ENCODE data around the gene QSOX2.
A peak's percentile ranks its signal among the peaks of the same experiment; 100 is the strongest.
"Not testable (repeated sequence)": the region's sequence is repeated elsewhere in the genome, so short reads cannot be mapped to it uniquely, and the experiment has no call there.

Gene QSOX2

DNA sequence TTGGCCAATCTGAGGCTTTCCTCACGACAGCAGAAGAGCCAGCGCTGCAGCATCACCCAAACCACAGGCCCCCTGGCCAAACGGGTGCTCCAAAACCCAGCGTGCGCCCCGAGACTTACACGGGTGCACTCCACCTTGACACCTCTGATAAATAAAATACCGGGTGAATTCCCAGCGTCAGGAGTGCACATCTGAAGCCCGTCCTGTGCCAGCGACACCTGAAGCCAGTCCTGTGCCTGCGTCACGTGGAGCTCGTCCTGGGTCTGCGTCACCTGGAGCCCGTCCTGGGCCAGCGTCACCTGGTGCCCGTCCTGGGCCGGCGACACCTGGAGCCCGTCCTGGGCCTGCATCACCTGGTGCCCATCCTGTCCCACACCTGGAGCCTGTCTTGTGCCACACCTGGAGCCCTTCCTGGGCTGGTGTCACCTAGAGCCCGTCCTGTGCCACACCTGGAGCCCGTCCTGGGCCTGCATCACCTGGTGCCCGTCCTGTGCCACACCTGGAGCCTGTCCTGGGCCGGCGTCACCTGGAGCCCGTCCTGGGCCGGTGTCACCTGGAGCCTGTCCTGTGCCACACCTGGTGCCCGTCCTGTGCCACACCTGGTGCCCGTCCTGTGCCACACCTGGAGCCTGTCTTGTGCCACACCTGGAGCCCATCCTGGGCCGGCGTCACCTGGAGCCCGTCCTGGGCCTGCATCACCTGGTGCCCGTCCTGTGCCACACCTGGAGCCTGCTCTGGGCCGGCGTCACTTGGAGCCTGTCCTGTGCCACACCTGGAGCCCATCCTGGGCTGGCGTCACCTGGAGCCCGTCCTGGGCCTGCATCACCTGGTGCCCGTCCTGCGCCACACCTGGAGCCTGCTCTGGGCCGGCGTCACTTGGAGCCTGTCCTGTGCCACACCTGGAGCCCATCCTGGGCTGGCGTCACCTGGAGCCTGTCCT lies 8.9 kb downstream of the QSOX2 start:
- DNase-seq: not testable (repeated sequence)

DNA sequence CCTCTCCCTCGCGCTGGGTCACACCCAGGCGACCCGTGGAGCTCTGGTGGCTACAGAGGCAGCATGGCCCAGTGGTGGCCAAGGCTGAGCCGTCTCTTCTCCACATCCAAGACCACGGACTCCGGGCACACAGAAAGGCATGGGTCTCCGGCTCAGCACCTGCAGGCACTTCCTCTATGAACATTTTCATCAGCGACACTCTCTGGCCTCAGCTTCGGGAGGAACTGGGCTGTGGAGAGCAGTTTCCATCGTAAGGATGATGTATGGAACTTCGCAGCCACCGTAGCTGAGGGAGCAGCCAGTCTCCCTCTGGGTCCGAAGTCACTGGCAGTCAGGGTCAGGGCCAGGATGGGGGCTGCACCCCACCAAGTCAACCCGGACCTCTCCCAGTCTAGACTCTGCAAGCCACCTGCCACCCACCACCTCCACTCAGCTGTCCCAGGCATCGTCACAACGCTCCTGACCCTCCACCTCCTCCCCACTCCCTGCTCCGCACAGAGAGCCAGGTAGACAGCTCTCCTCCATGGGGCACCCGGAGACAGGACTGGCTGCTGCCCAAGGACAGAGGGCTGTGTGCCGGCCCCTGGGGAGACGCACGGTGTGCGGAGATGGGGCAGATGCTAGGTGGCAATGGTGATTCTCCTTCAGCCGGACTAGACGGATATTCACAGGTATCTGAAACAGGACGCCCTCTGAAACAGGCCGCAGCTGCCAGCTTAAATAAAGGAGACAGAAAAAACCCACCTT lies 9.7 kb downstream of the QSOX2 start:
- no peak for DNase-seq

DNA sequence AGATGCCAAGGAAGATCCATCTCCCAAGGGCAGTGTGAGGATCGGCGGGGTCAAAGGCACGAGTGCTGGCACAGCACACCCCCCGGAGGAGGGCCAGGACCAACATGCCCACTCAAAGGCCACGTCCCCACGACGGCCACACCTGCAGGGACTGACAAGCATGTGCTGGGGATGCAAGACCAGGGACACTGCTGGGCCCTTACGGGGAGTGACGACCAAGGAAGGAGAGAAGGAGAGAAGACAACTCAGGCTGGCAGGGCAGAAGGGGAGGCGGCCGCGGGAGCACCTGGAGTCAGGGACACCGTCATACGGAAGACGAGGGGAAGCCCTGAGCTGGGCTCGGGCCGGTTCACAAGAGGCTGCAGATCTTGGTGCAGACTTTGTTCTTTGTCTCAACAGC lies 10.4 kb downstream of the QSOX2 start:
- DNase-seq: no peak

DNA sequence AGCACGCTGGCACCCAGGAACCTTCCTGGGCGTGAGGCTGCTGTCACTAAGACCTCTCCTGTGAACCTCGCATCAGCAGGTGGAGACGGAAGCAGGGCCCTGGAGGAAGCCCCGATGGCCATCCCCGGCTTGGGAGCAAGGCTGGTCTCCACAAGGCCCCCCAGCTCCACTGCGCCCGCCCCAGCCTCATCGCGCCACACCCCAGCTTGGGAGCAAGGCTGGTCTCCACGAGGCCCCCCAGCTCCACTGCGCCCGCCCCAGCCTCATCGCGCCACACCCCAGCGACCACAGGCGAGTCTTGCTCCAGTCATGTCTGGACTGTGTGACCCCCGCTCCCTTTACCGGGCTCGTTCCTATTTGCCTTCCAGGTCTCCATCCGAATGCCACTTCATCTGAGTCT lies 11.0 kb downstream of the QSOX2 start:
- DNase-seq: no peak

DNA sequence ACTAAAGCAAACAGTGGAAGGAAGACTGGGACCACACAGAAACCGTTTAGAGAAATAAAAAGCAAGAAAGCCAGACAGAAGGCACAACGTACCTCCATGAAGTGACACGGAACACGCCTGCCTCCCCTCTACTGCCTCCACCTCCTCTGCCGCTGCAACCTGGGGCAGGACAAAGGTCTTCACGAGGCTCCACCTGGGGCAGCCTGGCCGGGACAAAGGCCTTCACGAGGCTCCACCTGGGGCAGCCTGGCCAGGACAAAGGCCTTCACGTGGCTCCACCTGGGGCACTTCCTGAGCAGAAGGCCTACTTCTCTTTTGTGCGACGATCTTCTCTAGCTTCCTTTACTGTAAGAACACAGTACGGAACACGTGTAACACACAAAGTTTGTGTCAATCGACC lies 11.7 kb downstream of the QSOX2 start:
- no peak for DNase-seq

DNA sequence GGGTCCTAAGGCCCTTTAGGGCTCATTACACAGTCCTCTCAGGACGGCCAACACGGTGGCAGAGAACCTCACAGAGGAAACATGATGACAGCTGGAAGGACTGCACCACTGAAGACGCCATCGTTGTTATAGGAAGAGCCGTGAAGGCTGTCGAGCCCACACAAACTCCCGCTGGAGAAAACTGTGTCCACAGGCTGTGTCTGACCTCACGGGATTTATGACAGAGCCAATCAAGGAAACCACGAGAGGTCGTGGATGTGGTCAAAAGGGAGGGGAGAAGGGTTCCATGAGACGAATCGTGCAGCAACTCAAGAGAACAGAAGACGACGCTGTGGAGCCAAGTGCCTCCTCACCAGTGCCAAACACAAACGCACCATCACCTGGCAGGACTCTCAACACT lies 12.2 kb downstream of the QSOX2 start:
- no peak for DNase-seq

DNA sequence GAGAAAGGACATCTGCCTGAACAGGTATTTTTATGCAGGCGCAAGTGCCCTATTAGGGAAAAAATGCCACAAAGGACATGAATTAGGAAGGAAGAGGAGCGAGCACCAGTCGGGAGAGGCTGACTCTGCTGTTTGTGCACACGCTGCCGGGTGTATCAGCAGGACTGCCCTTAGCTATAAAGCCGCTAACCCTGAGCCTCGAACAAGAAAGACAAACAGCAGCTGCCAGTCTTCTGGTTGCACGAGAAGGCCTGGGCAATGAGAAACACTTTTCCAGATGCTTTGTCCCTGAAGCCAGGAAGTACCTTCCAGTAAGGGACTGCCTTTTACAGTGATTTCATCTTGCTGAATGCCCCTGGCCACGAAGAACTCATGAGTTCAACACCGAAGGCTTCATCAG lies 12.6 kb downstream of the QSOX2 start:
- DNase-seq: peak in 1 of 4 experiments; percentile 23

DNA sequence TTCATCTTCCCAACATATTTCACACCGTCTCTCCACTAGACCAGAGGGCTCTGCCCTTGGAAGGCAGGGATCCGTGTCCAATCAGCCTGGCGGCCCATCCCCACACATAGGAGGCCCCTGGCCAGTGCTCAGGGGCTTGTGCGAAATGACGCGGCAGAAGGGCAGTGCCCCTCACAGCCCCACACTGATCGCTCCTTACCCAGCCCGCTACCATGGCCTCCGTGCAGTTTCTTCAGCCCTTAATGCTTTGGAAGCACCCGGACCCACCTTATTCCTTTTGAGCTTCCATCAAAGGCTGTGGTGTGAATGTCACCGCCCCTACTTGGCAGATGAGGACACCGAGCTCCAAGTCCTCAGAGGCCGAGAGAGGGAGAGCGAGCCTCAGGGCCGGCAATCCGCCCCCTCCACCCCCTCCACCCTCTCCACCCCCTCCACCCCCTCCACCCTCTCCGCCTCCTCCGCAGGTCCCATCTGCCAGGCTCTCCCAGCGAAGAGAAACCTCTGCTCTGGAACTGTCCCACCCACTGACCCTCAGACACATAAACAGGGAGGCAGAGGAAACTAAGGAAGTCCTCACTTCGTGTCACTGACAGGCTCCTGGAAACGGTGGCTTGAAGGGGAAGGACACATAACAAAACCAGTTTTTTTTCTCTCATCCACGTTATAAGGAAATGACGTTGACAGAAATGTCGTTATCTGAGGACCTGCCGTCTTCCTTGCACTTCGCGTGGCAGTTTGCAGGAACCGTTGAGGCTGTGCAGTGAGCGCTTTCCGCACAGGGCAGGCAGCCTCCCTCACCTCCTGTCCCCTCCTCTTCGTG lies 13.9 kb downstream of the QSOX2 start:
- peak; percentile 63 to 88 (median 78) for DNase-seq

DNA sequence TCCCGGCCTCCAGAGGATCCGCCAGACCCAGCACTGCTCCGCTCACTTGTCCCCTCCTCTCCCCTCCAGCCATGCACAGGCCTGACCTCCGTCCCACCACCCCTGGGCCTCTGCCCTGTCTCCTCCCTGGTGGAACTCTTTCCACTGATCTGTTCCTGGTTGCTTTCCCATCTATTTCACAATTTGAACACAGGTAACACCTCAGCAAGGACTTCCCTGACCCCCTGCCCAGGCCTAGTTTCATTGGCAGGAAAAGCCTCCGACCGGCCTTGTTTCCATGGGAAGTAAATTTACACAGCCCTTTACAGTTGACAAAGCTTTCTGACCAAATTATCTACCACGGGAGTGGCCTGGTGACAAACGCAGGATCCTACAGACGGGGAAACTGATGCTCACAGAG lies 14.8 kb downstream of the QSOX2 start:
- DNase-seq: no peak

DNA sequence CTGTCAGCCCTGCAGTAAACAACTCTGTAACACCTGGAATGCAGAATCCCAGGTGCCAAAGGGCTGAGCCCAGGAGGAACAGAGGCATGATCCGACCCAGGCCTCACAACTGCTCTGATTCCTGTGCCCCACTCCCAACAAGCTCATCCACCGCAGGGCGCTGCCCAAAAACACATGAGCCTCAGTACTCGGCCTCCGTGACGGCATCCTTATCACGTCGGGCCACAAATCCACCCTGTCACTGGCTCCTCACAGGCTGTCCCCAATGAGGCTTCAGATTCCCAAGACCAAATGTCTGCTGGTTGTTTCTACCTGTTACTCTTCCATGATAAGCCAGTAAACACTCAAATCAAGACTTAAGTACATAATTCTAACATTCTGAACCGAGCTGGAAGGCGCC lies 15.2 kb downstream of the QSOX2 start:
- no peak for DNase-seq

DNA sequence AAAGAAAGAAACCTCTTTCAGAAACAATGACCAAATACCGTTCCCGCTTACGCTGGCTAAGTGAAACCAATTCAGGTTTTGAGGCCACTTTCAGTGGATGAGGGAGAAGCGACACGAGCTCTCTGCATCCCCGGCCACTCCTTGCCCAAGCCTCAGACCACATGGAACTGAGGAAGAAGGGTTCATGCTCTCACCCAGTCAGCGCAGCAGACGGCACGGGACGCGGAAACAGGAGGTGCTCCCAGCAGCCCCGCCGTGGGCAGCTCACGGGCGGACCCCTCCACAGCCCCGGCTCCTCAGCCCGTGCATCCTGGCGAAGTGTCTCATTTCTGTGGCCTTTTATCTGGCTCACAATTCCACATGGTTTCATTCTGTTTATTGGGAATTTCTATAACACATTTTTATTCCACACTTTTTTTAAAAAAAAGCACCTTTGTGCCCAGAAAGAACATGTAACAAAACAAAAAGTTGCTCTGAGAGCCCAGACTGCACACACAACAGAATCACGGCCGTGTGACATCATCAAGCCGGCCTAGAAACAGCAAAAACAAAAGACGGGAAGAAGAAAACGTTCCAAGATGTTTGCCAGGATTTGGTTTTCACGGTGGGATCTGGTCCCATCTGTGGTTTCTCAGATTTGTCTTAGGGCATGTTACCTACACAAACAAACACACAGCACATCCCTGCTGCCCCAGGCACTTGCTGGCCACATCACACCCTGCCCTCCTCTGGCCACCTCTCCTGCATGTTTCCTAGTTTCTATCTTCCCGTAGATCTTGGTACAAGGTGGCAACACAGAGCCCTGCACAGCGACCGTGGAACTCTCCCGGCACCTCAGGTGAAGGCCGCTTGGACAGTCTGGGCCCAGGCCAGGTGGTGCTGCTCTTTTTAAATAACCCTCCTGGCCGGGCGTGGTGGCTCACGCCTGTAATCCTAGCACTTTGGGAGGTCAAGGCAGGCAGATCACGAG lies 16.2 kb downstream of the QSOX2 start:
- no peak for DNase-seq

DNA sequence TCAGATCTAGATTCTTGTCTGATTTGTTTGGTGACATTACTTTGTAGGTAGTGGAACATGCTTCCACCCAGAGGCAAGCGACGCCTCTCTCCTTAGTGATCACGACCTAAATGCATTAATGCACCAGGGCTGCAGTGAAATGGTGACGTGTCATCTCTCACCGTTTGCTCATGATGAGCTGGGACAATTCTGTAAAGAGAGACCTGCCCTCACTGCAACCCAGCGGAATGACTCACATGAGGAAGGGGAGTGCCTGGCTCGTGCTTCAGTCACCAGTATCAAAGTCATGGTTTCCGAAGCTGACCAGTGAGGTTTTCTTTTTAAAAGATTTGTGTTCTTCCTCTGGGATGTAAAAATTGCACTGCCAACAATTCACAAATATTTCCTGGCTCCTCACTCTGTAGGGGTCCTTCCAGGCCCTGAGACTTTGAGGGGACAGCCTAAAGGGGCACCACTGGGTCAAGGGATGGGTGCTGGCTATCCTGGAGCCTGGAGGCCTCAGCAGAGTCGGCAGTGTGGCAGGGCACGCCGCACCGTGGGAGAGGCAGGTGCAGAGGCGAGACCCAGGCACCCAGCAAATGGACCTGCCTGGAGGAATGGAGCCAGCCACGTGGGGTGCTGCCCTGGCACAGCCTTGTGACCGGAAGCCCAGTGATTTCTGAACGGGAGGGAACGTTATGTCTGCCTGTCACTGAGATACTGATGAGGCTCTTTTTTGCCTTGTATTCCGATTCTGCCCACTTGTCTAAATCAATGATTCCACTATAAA lies 17.3 kb downstream of the QSOX2 start:
- peak; percentile 8 to 46 (median 42) for DNase-seq

DNA sequence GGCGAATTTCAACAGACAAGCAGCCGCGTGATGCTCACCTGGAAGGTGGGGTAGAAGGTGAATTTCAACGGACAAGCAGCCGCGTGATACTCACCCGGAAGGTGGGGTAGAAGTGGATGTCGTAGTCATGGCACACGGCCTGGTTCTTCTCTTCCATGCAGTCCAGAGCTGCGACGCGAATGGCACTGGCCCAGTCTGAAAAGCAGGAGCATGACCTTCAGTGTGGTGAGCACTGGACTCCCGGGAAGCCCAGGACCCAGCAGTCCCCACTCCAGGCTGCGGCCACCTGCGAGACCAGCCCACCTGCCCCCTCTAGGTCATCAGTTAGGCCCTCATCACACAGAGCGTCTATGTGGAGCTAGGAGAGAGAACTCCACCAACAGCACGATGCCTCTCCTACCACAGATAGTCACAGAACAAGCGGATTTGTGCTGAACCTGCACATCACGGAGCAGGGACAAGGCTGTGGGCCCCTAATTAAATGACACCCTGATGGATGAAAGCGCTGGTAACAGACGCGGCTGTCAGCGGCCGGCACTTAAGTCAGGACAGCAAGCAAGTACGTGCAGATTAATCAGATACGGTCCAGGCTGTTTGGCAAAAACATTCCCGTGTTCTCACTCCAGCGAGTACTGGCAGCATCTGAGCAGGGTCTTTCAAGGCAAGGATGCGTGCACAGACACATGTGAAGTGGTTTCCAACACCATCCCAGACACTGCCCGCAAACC lies 18.8 kb downstream of the QSOX2 start:
- no peak for DNase-seq

DNA sequence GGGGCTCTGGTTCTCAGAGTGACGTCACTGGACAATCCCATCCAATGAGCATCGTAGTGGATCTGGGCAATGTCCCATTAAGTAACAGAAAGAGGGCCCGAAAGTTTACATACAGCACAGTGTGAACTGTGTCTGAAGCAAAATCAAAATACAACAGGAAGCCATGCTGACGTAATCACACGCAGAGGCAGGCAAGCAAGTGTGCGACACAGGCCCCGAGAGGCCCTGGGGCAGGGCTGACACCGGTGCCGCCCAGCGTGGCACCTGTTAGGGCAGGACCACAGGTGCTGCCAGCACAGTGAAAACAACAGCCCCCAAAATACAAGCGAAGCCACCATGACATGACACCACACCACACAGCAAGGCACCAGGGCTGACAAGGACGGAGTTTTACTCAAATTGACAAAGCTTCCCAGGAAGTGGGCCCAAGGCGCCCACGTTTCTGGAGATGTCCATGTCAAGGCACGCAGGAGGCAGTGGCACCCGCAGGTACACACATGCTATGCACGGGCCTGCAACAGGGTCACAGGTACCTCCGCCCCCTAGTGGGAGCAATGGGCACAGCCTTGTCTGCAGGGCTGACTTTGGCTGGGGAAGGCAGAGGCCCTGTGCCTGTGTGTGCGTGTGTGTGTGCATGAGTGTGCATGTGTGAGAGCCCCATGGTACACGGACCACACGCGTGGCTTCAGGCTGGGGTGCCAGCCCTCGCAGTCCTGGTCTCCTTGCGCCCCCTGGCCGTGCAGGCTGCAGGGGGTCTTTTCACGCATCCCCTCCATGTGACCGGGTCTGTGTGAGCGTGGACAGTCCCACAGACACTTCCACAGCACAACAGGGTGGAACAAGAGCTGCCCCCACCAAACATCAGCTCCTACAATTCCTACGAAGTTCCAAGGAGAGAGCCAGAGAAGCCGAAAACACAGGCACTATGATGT lies 19.6 kb downstream of the QSOX2 start:
- DNase-seq: peak; percentile 44 to 78 (median 59)

DNA sequence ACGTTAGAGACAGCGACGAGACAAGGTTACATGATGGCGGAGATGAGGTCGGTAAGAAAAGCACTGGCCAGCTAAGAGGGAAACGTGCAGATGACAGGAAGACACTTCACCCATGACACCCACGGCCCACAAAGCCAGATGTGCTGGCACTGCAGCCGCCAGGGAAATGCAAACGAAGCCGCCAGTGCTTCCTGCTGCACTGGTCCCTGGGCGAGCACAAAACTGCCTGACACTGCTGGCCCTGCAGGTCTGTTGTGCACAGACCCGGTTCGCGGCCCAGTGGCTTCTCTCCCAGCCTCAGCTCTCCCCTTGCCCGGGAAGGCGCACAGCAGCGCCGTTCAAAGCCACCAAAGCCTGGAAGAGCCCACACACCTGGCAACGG lies 20.3 kb downstream of the QSOX2 start:
- no peak for DNase-seq

DNA sequence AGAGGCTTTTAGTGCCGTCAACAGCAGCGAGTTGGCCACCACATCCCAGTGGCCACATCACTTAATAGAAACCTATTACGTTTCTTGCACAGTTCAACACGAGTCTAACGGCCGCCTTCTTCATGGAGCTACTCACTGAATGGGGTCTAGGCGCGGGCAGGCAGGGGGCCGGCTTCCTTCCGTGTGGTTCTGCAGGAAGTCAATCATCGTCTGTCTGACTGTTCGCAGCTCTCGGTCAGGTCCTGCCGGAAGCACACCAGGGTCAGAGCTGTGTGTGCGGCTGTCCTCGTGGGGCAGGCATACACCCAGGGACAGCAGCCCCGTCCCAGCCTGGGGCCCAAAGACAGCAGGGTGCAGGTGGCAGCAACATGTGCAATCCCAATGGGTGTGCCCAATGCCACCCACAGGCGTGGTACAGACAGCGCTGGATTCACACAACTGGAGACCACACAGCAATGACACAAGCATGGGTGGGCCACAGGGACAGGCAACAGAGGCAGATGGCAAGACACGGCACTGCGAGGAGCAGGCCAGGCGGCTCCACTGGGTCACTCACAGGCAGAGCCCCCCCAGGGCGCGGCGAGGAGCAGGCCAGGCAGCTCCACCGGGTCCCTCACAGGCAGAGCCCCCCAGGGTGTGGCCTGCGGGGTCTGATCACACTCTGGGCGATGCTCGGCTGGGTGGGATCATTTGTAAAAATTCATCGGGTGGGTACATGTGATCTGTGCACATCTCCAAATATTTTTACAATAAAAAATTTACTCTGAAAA lies 21.6 kb downstream of the QSOX2 start:
- no peak for DNase-seq

DNA sequence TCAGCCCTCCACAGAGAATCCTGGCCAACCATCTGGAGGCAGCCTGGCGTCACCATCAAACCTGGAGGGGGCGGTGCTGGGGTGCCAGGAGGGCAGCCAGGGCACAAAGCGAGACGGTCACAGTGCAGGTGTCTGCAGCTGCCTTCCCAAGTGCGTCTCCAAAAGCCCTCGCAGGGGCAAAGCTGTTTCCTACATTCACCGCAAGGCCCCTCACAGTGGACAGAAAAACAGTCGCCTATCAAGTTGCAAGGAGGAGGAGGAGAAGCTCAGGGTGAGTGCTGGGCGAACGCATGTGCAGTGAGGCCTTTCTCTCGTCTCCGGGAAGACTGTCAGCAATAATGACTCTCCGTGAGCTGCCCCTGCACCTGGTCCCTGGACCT lies 22.7 kb downstream of the QSOX2 start:
- no peak for DNase-seq

DNA sequence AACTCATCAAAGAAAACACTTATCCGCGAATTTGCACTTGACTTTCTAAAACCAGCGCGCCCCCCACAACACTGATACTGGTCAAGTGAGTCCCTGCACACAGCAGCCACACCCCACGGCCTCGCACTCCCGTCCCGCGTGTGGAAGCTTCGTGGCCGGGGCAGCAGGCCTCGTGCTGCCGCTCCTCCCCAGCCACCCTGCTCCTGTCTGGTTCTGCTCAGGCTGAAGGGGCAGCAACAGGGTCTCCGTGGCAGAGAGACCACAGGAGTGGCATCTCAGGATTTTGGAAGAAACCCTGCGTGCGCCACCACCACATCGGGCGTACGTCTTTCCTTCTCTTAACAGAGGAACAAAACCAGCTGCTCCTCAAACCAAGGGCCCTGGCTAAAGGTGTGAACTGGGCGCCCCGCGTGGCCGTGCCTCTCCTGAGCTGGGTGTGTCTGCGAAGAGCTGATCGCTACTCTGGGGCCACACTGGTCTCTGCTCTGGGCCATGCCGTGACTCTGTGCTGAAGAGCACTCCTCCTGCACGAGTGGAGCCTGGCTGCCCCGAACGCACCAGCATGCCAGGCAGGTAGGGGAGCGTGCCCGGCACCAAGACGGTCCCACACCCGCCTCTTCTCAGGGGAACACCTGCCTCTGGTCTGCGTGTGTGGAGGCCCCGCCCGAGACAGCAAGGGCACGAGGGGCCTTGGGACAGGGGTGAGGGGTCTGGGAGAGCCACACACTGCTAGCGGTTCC lies 23.3 kb downstream of the QSOX2 start:
- DNase-seq: no peak

All from suppressor macrophage (primary cell).